Loucy (cell line): ENCODE results near the gene CSF3R.

Experiments used
- CTCF ChIP-seq: fragments of 200-600 bp; sonication (generic); conservative IDR thresholded peaks from 2 replicates; pipeline ENCODE4 v1.5.1; 2014; ENCODE audit warnings: mild to moderate bottlenecking, antibody characterized with exemption, low read length
- EZH2phosphoT487 ChIP-seq: fragments of 200-600 bp; IDR thresholded peaks from 2 replicates; pipeline ENCODE4 v1.6.1; 2018; ENCODE audit warnings: antibody characterized with exemption, mild to moderate bottlenecking, moderate library complexity, borderline replicate concordance

- no peak for TF ChIP-seq CTCF
- no peak for TF ChIP-seq EZH2phosphoT487
Measured at GRCh38 chr1:36442337-36442736, 40.4 kb downstream of the CSF3R start.
